Right hindlimb (tissue), 1 donor: Measurements from ENCODE around the gene ATG4C.

Source experiments
- DNase-seq: peaks from one replicate; pipeline ENCODE4 v3.0.0-alpha.2; 2018

Gene ATG4C

GRCh38 chr1:62844030-62844429 lies 60.1 kb downstream of the ATG4C start:
- no peak for DNase-seq

GRCh38 chr1:62849031-62849430 lies 65.1 kb downstream of the ATG4C start:
- no peak for DNase-seq

- DNase-seq: no peak
These were observed 68.3 kb downstream of the ATG4C start for GRCh38 chr1:62852253-62852652.

GRCh38 chr1:62856960-62857359 lies 73.0 kb downstream of the ATG4C start:
- no peak for DNase-seq

GRCh38 chr1:62869217-62869754 lies 85.4 kb downstream of the ATG4C start:
- DNase-seq: no peak

GRCh38 chr1:62870148-62870547 lies 86.2 kb downstream of the ATG4C start:
- no peak for DNase-seq

- no peak for DNase-seq
These were observed 91.7 kb downstream of the ATG4C start for GRCh38 chr1:62875676-62876075.

- no peak for DNase-seq
These were observed 92.6 kb downstream of the ATG4C start for GRCh38 chr1:62876535-62876934.

- no peak for DNase-seq
These were observed 93.6 kb downstream of the ATG4C start for GRCh38 chr1:62877579-62877978.

GRCh38 chr1:62879962-62880361 lies 96.0 kb downstream of the ATG4C start:
- no peak for DNase-seq

GRCh38 chr1:62882201-62883104 lies 98.5 kb downstream of the ATG4C start:
- DNase-seq: no peak

- no peak for DNase-seq
These were observed 100.3 kb downstream of the ATG4C start for GRCh38 chr1:62884156-62884740.

GRCh38 chr1:62887799-62888507 lies 104.0 kb downstream of the ATG4C start:
- DNase-seq: no peak

- DNase-seq: no peak
These were observed 108.1 kb downstream of the ATG4C start for GRCh38 chr1:62891956-62892562.

- no peak for DNase-seq
These were observed 113.9 kb downstream of the ATG4C start for GRCh38 chr1:62897788-62898187.

GRCh38 chr1:62900566-62900965 lies 116.6 kb downstream of the ATG4C start:
- no peak for DNase-seq

GRCh38 chr1:62901650-62902049 lies 117.7 kb downstream of the ATG4C start:
- DNase-seq: no peak

- no peak for DNase-seq
These were observed 119.6 kb downstream of the ATG4C start for GRCh38 chr1:62903522-62903921.

GRCh38 chr1:62903982-62904855 lies 120.3 kb downstream of the ATG4C start:
- DNase-seq: no peak

- no peak for DNase-seq
These were observed 120.9 kb downstream of the ATG4C start for GRCh38 chr1:62904856-62905225.

GRCh38 chr1:62905309-62905708 lies 121.4 kb downstream of the ATG4C start:
- no peak for DNase-seq

GRCh38 chr1:62905872-62906271 lies 121.9 kb downstream of the ATG4C start:
- peak; percentile 28 for DNase-seq
